ENCODE measurements around the gene TNS3.

GRCh38 chr7:47573758-47574481 lies 8.0 kb downstream of the TNS3 start:
- TF ChIP-seq POLR2A (IDR thresholded peaks at IDR 0.05; ENCODE audit: low read length) (no peak), GATA1 (IDR thresholded peaks at IDR 0.05; ENCODE audit: low read depth, low read length) (no peak)
